ENCODE data around the gene CCDC187. TPM values are rescaled to one million over a fixed set of nuclear protein-coding genes. Genes with fewer than 3 reads are reported as not detected.
A peak's percentile ranks its signal among the peaks of the same experiment; 100 is the strongest.

Gene CCDC187
- total RNA-seq, 1 donor from 2014 or later, result 0.07 TPM

DNA sequence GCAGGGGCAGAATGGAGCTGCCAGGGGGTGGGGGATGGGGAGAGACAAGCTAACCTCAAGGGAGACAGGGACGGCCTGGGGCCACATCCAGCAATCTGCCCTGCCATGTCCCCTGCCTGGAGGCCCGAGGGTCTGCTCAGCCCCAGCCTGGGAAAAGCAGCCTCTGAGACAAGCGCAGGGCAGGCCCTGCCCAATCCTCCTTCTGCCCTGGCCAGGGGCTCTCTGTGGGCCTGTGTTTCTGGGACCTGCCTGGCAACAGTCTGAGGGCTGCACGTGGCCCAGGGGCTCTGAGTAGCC is 44.4 kb downstream of the CCDC187 start:
- Mint-ChIP-seq H3K4me3 (no peak overlapping the region), H3K4me1 (no peaks in the 10 kb centered on the region), H3K9me3 (no peaks in the 10 kb centered on the region), H3K27me3 (ENCODE audit: low read depth) (no peaks in the 10 kb centered on the region), H3K36me3 (ENCODE audit: low read depth) (no peaks in the 10 kb centered on the region), H3K27ac (ENCODE audit: unreplicated experiment) (no peak overlapping the region)
- no peak for DNase-seq (ENCODE audit: low read depth, low spot score)
- TF ChIP-seq, protein P1, sequence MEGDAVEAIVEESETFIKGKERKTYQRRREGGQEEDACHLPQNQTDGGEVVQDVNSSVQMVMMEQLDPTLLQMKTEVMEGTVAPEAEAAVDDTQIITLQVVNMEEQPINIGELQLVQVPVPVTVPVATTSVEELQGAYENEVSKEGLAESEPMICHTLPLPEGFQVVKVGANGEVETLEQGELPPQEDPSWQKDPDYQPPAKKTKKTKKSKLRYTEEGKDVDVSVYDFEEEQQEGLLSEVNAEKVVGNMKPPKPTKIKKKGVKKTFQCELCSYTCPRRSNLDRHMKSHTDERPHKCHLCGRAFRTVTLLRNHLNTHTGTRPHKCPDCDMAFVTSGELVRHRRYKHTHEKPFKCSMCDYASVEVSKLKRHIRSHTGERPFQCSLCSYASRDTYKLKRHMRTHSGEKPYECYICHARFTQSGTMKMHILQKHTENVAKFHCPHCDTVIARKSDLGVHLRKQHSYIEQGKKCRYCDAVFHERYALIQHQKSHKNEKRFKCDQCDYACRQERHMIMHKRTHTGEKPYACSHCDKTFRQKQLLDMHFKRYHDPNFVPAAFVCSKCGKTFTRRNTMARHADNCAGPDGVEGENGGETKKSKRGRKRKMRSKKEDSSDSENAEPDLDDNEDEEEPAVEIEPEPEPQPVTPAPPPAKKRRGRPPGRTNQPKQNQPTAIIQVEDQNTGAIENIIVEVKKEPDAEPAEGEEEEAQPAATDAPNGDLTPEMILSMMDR (conservative IDR thresholded peaks at IDR 0.05), result no peak

DNA sequence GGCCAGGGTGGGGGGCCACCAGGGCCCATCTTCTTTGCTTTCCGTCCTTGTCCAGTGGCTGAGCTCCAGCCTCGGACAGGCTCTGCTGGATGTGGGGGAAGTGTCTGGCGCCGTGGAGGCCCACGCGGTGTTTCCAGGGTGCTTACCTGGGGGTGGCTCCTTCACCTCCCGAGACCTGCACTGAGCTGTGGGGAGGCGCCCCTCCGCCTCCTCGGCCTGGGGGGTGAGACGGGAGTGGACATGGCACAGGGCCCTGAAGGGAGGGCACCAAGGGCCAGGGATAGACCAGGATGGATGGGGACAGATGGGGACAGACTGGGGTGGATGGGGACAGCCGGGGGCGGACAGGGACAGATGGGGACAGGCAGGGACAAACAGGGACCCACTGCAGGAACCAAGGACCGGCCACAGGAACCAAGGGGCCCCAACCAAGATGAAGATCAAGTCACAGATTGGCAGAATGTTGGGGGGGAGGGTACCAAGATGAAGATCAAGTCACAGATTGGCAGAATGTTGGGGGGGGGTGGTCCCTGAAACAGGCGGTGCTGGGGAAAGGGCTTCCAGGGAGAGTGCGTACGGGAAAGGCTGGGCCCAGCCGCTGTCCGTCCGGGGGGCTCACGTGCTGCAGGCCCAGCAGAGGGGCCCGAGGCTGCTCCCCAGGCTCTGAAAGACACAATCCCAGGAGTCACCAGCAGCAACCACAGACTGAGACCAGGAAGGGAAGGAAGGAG is 44.9 kb downstream of the CCDC187 start:
- no peak overlapping the region for H3K27ac Mint-ChIP-seq (ENCODE audit: unreplicated experiment)
- H3K4me3 Mint-ChIP-seq, result no peak overlapping the region
- H3K27me3 Mint-ChIP-seq (ENCODE audit: low read depth), result no peaks in the 10 kb centered on the region
- no peaks in the 10 kb centered on the region for H3K9me3 Mint-ChIP-seq
- H3K4me1 Mint-ChIP-seq, result no peaks in the 10 kb centered on the region
- TF ChIP-seq, protein P1 (conservative IDR thresholded peaks at IDR 0.05), result no peak
- H3K36me3 Mint-ChIP-seq (ENCODE audit: low read depth), result no peaks in the 10 kb centered on the region
- no peak for DNase-seq (ENCODE audit: low read depth, low spot score)

DNA sequence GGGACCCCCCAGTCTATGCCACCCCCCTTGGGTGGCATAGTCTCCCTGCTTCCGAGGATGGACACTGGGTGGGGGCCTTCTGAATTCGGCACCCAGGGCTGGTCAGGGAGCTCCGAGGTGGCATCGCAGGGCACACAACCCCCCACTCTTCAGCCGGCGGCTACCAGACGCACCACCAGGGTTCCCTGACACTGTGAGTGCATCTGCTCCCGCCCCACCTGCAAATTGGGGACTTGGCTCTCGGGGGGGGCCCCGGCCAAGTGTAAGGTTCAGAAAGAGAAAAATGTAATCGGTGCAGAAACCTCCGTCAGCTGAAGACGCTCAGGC is 45.6 kb downstream of the CCDC187 start:
- H3K4me1 Mint-ChIP-seq, result no peaks in the 10 kb centered on the region
- no peaks in the 10 kb centered on the region for H3K27me3 Mint-ChIP-seq (ENCODE audit: low read depth)
- TF ChIP-seq, protein P1 (conservative IDR thresholded peaks at IDR 0.05), result no peak
- no peaks in the 10 kb centered on the region for H3K36me3 Mint-ChIP-seq (ENCODE audit: low read depth)
- no peak for DNase-seq (ENCODE audit: low read depth, low spot score)
- H3K4me3 Mint-ChIP-seq, result no peak overlapping the region
- H3K27ac Mint-ChIP-seq (ENCODE audit: unreplicated experiment), result no peak overlapping the region
- no peaks in the 10 kb centered on the region for H3K9me3 Mint-ChIP-seq

DNA sequence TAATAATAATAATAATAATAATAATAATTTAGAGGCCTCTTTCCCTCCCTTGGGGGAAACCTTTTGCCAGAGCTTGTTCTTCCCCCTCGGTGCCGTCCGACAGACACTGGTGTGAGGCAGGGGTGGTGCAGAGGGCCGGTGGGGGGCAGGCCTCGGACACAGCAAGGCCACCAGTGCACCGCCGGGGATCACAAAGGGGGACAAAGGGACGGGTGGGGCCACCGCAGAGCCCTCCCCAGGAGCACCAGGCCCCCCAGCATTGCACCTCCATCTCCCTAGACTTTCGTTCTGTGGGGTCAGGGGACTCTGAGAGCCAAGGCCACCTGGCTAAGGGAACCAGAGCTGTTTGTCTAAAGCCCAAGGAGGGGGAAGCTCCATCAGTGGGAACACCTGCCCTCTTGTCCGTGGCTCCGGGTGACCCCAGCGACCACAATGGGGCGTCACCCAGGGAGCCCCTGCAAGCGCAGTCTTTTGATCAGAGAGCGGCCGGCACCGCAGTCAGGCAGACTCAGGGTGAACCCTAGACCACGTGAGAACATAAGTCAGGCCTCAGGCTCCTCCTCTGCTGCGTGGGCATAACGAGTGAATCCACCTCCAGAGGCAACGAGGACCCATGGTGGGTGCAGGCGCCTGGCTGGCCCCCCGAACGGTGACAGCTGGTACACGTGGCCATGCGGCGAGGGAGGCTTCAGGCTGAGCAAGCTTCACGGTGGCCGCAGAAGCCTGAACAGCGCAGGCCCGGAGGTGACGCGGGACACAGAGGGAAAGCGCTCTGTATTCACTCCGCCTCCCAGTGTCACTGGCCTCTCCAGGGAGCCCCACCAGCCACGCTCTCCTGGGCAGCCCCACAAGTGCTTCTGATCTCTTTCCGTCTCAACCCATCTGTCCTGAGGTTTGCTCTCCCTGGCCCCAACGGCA is 46.3 kb downstream of the CCDC187 start:
- DNase-seq (ENCODE audit: low read depth, low spot score), result no peak
- H3K27ac Mint-ChIP-seq (ENCODE audit: unreplicated experiment), result no peak overlapping the region
- no peaks in the 10 kb centered on the region for H3K36me3 Mint-ChIP-seq (ENCODE audit: low read depth)
- TF ChIP-seq, protein P1 (conservative IDR thresholded peaks at IDR 0.05), result no peak
- no peaks in the 10 kb centered on the region for H3K27me3 Mint-ChIP-seq (ENCODE audit: low read depth)
- no peaks in the 10 kb centered on the region for H3K4me1 Mint-ChIP-seq
- H3K9me3 Mint-ChIP-seq, result no peaks in the 10 kb centered on the region
- H3K4me3 Mint-ChIP-seq, result no peak overlapping the region

DNA sequence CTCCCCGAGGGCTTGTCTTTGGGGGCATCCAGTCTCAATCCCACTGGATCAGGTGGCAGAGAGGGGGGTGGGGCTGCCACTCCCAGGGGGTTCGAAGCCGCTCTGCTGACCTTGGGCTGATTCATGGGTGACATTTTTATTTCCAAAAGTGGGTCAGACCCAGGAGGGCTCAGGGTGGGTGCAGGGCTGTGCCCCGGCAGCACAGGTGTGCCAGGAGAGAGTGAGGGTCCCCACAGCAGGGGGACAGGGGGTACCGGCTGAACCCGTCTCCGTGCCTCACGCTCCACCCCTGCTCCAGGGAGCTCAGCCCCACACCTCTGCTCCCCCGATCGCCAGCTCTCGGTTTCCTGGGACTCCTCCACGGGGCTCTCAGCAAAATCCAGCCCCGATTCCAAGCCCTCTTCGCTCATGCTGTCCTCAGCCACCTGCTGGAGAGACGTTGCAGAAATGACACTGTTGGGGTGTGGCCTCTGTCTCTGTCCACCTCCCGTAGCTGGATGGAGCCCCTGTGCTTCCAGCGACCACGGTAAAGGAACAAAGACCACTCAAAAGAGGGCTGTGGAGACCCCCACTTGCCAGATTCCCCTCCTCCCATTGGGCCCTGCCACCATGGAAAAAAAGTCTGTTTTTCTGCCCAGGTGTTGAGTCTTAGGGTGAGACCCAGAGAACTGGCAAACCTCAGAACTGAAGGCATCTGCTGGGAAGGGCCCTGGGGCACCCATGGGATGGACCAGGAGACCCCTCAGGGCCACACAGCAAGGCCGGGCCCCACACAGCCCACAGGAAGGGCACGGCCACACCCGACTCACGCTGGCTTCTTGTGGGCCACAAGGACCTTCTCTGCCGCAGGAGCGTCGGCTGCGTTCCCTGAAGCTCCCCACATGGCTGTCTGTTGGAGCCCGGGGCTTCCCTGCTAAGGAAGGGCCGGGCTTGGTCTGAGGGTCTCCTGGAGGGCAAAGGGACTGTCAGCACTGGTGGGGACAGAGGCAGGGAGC is 47.7 kb downstream of the CCDC187 start:
- no peak overlapping the region for H3K4me3 Mint-ChIP-seq
- no peaks in the 10 kb centered on the region for H3K4me1 Mint-ChIP-seq
- peak overlapping the region; percentile 81 for H3K27ac Mint-ChIP-seq (ENCODE audit: unreplicated experiment)
- TF ChIP-seq, protein P1 (conservative IDR thresholded peaks at IDR 0.05), result peak; percentile 39
- no peaks in the 10 kb centered on the region for H3K27me3 Mint-ChIP-seq (ENCODE audit: low read depth)
- DNase-seq (ENCODE audit: low read depth, low spot score), result no peak
- no peaks in the 10 kb centered on the region for H3K36me3 Mint-ChIP-seq (ENCODE audit: low read depth)
- H3K9me3 Mint-ChIP-seq, result no peaks in the 10 kb centered on the region

Measured in neural crest cell (in vitro differentiated cells).